ENCODE measurements around the gene NDUFAF2.

GRCh38 chr5:61142811-61143210 lies 197.8 kb downstream of the NDUFAF2 start:
- TF ChIP-seq, protein P1, sequence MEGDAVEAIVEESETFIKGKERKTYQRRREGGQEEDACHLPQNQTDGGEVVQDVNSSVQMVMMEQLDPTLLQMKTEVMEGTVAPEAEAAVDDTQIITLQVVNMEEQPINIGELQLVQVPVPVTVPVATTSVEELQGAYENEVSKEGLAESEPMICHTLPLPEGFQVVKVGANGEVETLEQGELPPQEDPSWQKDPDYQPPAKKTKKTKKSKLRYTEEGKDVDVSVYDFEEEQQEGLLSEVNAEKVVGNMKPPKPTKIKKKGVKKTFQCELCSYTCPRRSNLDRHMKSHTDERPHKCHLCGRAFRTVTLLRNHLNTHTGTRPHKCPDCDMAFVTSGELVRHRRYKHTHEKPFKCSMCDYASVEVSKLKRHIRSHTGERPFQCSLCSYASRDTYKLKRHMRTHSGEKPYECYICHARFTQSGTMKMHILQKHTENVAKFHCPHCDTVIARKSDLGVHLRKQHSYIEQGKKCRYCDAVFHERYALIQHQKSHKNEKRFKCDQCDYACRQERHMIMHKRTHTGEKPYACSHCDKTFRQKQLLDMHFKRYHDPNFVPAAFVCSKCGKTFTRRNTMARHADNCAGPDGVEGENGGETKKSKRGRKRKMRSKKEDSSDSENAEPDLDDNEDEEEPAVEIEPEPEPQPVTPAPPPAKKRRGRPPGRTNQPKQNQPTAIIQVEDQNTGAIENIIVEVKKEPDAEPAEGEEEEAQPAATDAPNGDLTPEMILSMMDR (IDR thresholded peaks at IDR 0.05): no peak
- TF ChIP-seq POLR2AphosphoS5 (IDR thresholded peaks at IDR 0.05; ENCODE audit: insufficient read depth in 1 of 2, low read depth in 1 of 2): no peak
